Liver (tissue), 10 donors: ENCODE results near the gene RAB31. TPM values are rescaled to one million over a fixed set of nuclear protein-coding genes. Genes with fewer than 3 reads are reported as not detected.

Experiments
- DNase-seq: peaks from one replicate; pipeline ENCODE4 v3.0.0-alpha.2; 2017; ENCODE audit warnings: low spot score
- H3K27ac ChIP-seq, 2 donors: one replicate each; pipeline ENCODE4 v1.7.0; 2013; ENCODE audit warnings: inconsistent platforms in 2 of 2, low read length in 2 of 2, control low read depth in 1 of 2, low read depth in 1 of 2, mild to moderate bottlenecking in 1 of 2
- H3K27me3 ChIP-seq, 4 donors: one replicate each; pipeline versions ENCODE4 v1.6.1 to v1.7.0; 2013; ENCODE audit warnings: low read length in 3 of 4, inconsistent platforms in 1 of 4, mild to moderate bottlenecking in 1 of 4, moderate library complexity in 1 of 4; ENCODE audit not compliant: control insufficient read depth in 4 of 4, insufficient read depth in 4 of 4
- H3K36me3 ChIP-seq, 4 donors: one replicate each; pipeline versions ENCODE4 v1.6.1 to v1.7.0; 2013; ENCODE audit warnings: low read length in 3 of 4, mild to moderate bottlenecking in 3 of 4, low read depth in 1 of 4, moderate library complexity in 1 of 4; ENCODE audit not compliant: control insufficient read depth in 4 of 4, insufficient read depth in 3 of 4
- H3K4me1 ChIP-seq, 4 donors: one replicate each; pipeline versions ENCODE4 v1.6.1 to v1.7.0; 2013; ENCODE audit warnings: low read length in 3 of 4, mild to moderate bottlenecking in 3 of 4, moderate library complexity in 1 of 4; ENCODE audit not compliant: control insufficient read depth in 4 of 4, insufficient read depth in 4 of 4
- H3K4me3 ChIP-seq, 3 donors: one replicate each; pipeline versions ENCODE4 v1.6.1 to v1.7.0; 2013; ENCODE audit warnings: low read length in 3 of 3, control low read depth in 1 of 3, low read depth in 1 of 3, mild to moderate bottlenecking in 1 of 3
- H3K9ac ChIP-seq, 2 donors: one replicate each; pipeline ENCODE4 v1.7.0; 2013; ENCODE audit warnings: low read length in 2 of 2, mild to moderate bottlenecking in 2 of 2, moderate library complexity in 2 of 2, control low read depth in 1 of 2, low read depth in 1 of 2
- H3K9me3 ChIP-seq, 4 donors: one replicate each; pipeline versions ENCODE4 v1.6.1 to v1.7.0; 2013; ENCODE audit warnings: low read length in 3 of 4; ENCODE audit not compliant: control insufficient read depth in 4 of 4
- EGR1 ChIP-seq, 2 donors: IDR thresholded peaks; 2 replicates each; pipeline ENCODE4 v1.6.1; 2016 to 2018; ENCODE audit warnings: antibody characterized with exemption in 2 of 2, low read depth in 2 of 2
- FOXA2 ChIP-seq: IDR thresholded peaks from 2 replicates; pipeline ENCODE4 v1.6.1; 2016; ENCODE audit warnings: antibody characterized with exemption
- GABPA ChIP-seq, 2 donors: IDR thresholded peaks in 1 of 2; conservative IDR thresholded peaks in 1 of 2; 2 replicates each; pipeline ENCODE4 v1.6.1; 2016; ENCODE audit warnings: antibody characterized with exemption in 2 of 2, mild to moderate bottlenecking in 1 of 2, moderate library complexity in 1 of 2
- JUND ChIP-seq, 2 donors: IDR thresholded peaks; 2 replicates each; pipeline ENCODE4 v1.6.1; 2016; ENCODE audit warnings: antibody characterized with exemption in 2 of 2
- NR2F2 ChIP-seq: IDR thresholded peaks from 2 replicates; pipeline ENCODE4 v1.6.1; 2016; ENCODE audit warnings: antibody characterized with exemption
- REST ChIP-seq: IDR thresholded peaks from 2 replicates; pipeline ENCODE4 v1.6.1; 2016; ENCODE audit warnings: antibody characterized with exemption, mild to moderate bottlenecking
- RXRA ChIP-seq, 2 donors: IDR thresholded peaks; 2 replicates each; pipeline ENCODE4 v1.6.1; 2017 to 2018; ENCODE audit warnings: antibody characterized with exemption in 2 of 2, mild to moderate bottlenecking in 1 of 2
- SP1 ChIP-seq: IDR thresholded peaks from 2 replicates; pipeline ENCODE4 v1.6.1; 2018; ENCODE audit warnings: antibody characterized with exemption, mild to moderate bottlenecking
- YY1 ChIP-seq: IDR thresholded peaks from 2 replicates; pipeline ENCODE4 v1.6.1; 2016; ENCODE audit warnings: antibody characterized with exemption, mild to moderate bottlenecking
- ZBTB33 ChIP-seq: IDR thresholded peaks from 2 replicates; pipeline ENCODE4 v1.6.1; 2016; ENCODE audit warnings: antibody characterized with exemption
- WGBS: extraction: QIAGEN DNeasy Blood & Tissue Kit; methylation state at CpG from one replicate; pipeline ENCODE4 v1.1.7; 2013; 5-methylcytosine and 5-hydroxymethylcytosine counted together
- polyA plus RNA-seq, 2 donors: library from polyadenylated mRNA; stranded (reverse) in 1 of 2; unstranded in 1 of 2; fragments of 200-250 nt in 1 of 2; fragments of >200 nt in 1 of 2; fragmentation: Nextera tagmentation in 1 of 2; extraction: Ambion mirVana in 1 of 2; gene quantifications; one replicate each; pipeline versions ENCODE4 v1.2.1 to v1.2.3, GENCODE V29; 2013 to 2015
- small RNA-seq: library from RNA; depleted of rRNA; stranded (forward); fragments of <200 nt; gene quantifications from one replicate; pipeline ENCODE3, GENCODE V24; 2014
- total RNA-seq, 2 donors: library from RNA; depleted of rRNA; stranded (reverse); fragments of >200 nt; gene quantifications; one replicate each; pipeline ENCODE4 v1.2.3, GENCODE V29; 2014
- TF ChIP-seq, protein P1 (sequence below): IDR thresholded peaks from 2 replicates; pipeline ENCODE4 v1.6.1; 2016; ENCODE audit warnings: antibody characterized with exemption
- TF ChIP-seq, protein P2 (sequence below): IDR thresholded peaks from 2 replicates; pipeline ENCODE4 v1.6.1; 2016; ENCODE audit warnings: antibody characterized with exemption
- donor health status: healthy.
- donor health status: healthy.
- donor health status: healthy.
- donor health status: healthy.
- donor health status: healthy.

RAB31 gene
- total and polyA plus RNA-seq, 4 donors = 3.6 to 12.8 (median 9.7) TPM

DNA sequence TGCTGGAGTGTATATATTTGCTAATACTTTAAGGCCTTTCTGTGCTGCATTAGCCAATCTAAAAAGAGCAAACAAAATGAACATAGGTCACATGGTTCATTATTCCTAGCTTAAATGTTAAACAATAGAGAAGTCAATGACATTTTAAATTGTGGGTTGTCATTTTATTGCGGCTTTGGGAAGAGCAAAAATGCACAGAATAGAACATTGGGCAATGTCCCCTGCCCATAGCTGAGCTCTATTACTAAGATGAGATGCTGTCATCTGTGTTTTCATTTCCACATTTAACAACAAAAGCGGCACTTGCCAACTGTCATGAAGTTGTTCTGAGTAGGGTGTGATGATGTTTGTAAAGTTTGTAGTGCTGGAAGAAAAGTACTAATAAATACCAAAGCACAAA, 202.6 kb downstream of the RAB31 start:
- WGBS = 85% methylated on average over 2 of the region's 2 CpGs
- Histone ChIP-seq H3K27me3 (no peaks in the 10 kb centered on the region), H3K36me3 (no peaks in the 10 kb centered on the region), H3K9me3 (no peaks in the 10 kb centered on the region), H3K27ac (no peak overlapping the region), H3K9ac (no peak overlapping the region), H3K4me1 (peaks cover 0 to 8% (median 8%) of the 10 kb centered on the region in 4 donors), H3K4me3 (no peak overlapping the region)
- DNase-seq = no peak
- no peak for TF ChIP-seq SP1
- TF ChIP-seq, protein P1, sequence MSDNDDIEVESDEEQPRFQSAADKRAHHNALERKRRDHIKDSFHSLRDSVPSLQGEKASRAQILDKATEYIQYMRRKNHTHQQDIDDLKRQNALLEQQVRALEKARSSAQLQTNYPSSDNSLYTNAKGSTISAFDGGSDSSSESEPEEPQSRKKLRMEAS = no peak
- no peak for TF ChIP-seq FOXA2
- TF ChIP-seq REST = no peak

DNA sequence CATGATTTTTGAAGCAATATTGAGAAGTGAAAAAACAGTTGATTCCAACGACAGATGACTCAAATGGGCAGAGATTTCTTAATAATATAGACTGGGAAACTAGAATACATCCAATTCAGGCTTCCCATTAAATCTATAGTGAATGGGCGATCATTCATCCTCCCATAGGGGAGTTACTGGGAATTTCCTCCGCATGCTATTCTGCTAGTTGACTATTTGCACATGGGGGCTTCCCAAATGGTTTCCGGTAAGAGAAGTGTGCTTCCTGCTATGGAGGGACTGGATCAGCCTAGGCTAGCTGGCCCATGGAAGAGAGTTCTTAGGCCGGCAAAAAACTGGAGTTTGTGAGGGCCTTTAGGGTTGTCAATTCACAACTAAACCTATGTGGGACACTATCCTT, 203.1 kb downstream of the RAB31 start:
- no peaks in the 10 kb centered on the region for H3K9me3 ChIP-seq
- no peak overlapping the region for H3K27ac ChIP-seq
- H3K36me3 ChIP-seq = no peaks in the 10 kb centered on the region
- H3K27me3 ChIP-seq = no peaks in the 10 kb centered on the region
- peaks cover 1 to 14% (median 13%) of the 10 kb centered on the region in 4 donors for H3K4me1 ChIP-seq
- no peak overlapping the region for H3K9ac ChIP-seq
- WGBS = 93% methylated on average over 5 of the region's 5 CpGs
- H3K4me3 ChIP-seq = no peak overlapping the region
- no peak for TF ChIP-seq ZBTB33
- TF ChIP-seq, protein P2, sequence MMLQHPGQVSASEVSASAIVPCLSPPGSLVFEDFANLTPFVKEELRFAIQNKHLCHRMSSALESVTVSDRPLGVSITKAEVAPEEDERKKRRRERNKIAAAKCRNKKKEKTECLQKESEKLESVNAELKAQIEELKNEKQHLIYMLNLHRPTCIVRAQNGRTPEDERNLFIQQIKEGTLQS = no peak
- no peak for TF ChIP-seq REST
- no peak for TF ChIP-seq JUND (IDR thresholded peaks at IDR 0.05)
- TF ChIP-seq YY1 = no peak
- no peak for TF ChIP-seq RXRA (IDR thresholded peaks at IDR 0.05)
- TF ChIP-seq GABPA (IDR thresholded peaks at IDR 0.05 in 1 of 2, conservative IDR thresholded peaks at IDR 0.05 in 1 of 2) = no peak
- no peak for TF ChIP-seq EGR1 (IDR thresholded peaks at IDR 0.05; ENCODE audit: low read depth in 2 of 2)
- no peak for TF ChIP-seq NR2F2
- no peak for DNase-seq

Small RNA genes lying within 50 kb of the gene (small RNA-seq; reads per million reads assigned to genes)
- gene RN7SL862P (not detected), gene RNA5SP449 (not detected)

Other genes starting within 250 kb of the RAB31 start
- gene RALBP1, start 232.8 kb upstream of the RAB31 start, total RNA-seq = 10 to 100 TPM; 20.2 to 34.8 TPM
- gene RALBP1, start 232.8 kb upstream of the RAB31 start, polyA plus RNA-seq = 10 to 100 TPM; 15.6 to 21.7 TPM
- 10 to 100 TPM; 30.1 to 50.8 TPM for gene PPP4R1, start 93.7 kb upstream of the RAB31 start, total RNA-seq
- 10 to 100 TPM; 11.7 to 15.5 TPM for gene PPP4R1, start 93.7 kb upstream of the RAB31 start, polyA plus RNA-seq
- under 1 TPM; under 0.01 to 0.09 TPM for gene TXNDC2, start 177.7 kb downstream of the RAB31 start, total RNA-seq
- not detected for gene TXNDC2, start 177.7 kb downstream of the RAB31 start, polyA plus RNA-seq
- 100 to 1,000 TPM in 1 of 2 donors, 10 to 100 TPM in 1; 98.6 to 114 TPM for gene VAPA, start 205.7 kb downstream of the RAB31 start, total RNA-seq
- gene VAPA, start 205.7 kb downstream of the RAB31 start, polyA plus RNA-seq = 10 to 100 TPM; 80.7 to 83.3 TPM